Prostate gland (tissue), 2 donors: ENCODE measurements around the gene LNPK.

Source experiments
- POLR2A ChIP-seq: fragments of 450-650 bp; IDR thresholded peaks from one replicate; pipeline ENCODE4 v1.6.1; 2016; ENCODE audit warnings: antibody characterized with exemption, mild to moderate bottlenecking
- TF ChIP-seq, protein P1 (sequence below), 4 experiments: fragments of 200-600 bp in 2 of 4; fragments of 450-650 bp in 2 of 4; sonication (generic) in 2 of 4; IDR thresholded peaks; 1 replicate in 3 of 4; 2 replicates in 1 of 4; pipeline ENCODE4 v1.5.1; 2016 to 2019; ENCODE audit warnings: antibody characterized with exemption in 4 of 4, mild to moderate bottlenecking in 2 of 4, moderate library complexity in 2 of 4

- TF ChIP-seq, protein P1, sequence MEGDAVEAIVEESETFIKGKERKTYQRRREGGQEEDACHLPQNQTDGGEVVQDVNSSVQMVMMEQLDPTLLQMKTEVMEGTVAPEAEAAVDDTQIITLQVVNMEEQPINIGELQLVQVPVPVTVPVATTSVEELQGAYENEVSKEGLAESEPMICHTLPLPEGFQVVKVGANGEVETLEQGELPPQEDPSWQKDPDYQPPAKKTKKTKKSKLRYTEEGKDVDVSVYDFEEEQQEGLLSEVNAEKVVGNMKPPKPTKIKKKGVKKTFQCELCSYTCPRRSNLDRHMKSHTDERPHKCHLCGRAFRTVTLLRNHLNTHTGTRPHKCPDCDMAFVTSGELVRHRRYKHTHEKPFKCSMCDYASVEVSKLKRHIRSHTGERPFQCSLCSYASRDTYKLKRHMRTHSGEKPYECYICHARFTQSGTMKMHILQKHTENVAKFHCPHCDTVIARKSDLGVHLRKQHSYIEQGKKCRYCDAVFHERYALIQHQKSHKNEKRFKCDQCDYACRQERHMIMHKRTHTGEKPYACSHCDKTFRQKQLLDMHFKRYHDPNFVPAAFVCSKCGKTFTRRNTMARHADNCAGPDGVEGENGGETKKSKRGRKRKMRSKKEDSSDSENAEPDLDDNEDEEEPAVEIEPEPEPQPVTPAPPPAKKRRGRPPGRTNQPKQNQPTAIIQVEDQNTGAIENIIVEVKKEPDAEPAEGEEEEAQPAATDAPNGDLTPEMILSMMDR (IDR thresholded peaks at IDR 0.05), result no peak
- no peak for TF ChIP-seq POLR2A
These were observed 33.1 kb upstream of the LNPK start for GRCh38 chr2:176035013-176035691.
